Omental fat pad (tissue), 4 donors: ENCODE measurements around the gene OTC. TPM values are rescaled to one million over a fixed set of nuclear protein-coding genes. Genes with fewer than 3 reads are reported as not detected.
A peak's percentile ranks its signal among the peaks of the same experiment; 100 is the strongest.

Experiments
- ATAC-seq: fragments of 150-250 bp; one replicate; pipeline ENCODE4 v1.9.1; 2016; ENCODE audit warnings: mild to moderate bottlenecking, moderate library complexity; ENCODE audit not compliant: low FRiP score
- DNase-seq: peaks from one replicate; pipeline ENCODE4 v3.0.0-alpha.2; 2019; ENCODE audit warnings: low spot score
- total RNA-seq, 4 donors: library from RNA; depleted of rRNA; stranded (reverse); fragments of >200 nt; gene quantifications; one replicate each; pipeline ENCODE4 v1.1.0, GENCODE V29; 2016
- TF ChIP-seq, protein P1 (sequence below), 3 donors: fragments of 450-650 bp; IDR thresholded peaks; one replicate each; pipeline ENCODE4 v1.5.1; 2016 to 2017; ENCODE audit warnings: antibody characterized with exemption in 3 of 3, mild to moderate bottlenecking in 3 of 3, moderate library complexity in 2 of 3

OTC gene
- total RNA-seq, 4 donors from 2014 or later, result 0.36 to 9.8 (median 1.4) TPM

DNA sequence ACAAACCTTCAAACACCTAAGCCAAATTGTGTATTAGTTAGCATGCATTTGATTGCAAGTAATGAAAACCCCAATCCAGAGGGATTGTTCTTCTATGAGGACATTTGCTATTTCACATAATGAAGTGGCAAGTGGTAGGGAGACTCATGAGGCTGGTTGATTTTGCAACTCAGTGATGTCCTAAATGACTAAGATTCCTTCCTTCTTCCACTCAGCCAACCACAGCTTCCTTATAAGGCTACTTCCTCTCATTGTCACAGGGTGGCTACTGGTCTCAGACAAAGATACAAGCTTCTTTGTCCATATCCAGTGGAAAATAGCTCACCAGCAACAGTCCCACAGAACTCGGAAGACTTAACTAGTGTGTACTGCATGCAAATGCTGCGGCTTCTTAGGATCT is 5.3 kb upstream of the OTC start:
- DNase-seq, result no peak
- no peak for ATAC-seq
- TF ChIP-seq, protein P1, sequence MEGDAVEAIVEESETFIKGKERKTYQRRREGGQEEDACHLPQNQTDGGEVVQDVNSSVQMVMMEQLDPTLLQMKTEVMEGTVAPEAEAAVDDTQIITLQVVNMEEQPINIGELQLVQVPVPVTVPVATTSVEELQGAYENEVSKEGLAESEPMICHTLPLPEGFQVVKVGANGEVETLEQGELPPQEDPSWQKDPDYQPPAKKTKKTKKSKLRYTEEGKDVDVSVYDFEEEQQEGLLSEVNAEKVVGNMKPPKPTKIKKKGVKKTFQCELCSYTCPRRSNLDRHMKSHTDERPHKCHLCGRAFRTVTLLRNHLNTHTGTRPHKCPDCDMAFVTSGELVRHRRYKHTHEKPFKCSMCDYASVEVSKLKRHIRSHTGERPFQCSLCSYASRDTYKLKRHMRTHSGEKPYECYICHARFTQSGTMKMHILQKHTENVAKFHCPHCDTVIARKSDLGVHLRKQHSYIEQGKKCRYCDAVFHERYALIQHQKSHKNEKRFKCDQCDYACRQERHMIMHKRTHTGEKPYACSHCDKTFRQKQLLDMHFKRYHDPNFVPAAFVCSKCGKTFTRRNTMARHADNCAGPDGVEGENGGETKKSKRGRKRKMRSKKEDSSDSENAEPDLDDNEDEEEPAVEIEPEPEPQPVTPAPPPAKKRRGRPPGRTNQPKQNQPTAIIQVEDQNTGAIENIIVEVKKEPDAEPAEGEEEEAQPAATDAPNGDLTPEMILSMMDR (IDR thresholded peaks at IDR 0.05), result no peak

DNA sequence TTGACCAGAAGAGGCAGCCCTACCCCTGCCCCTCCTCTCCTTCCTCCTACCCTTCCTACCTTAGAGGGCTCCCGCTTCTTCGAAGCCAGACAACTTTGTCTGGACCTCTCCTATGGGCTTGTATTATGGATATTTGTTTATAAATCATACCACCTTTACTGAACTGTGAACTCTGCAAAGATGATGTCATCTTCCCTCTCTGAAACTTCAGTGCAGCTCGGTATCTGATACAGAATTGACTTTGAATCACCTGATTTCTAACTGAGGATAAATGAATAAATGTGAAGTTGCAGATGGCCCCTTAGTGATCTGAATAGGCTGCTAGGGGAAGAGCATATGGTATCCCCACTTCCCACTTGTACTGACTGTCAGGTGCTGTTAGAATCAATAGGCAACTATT is 1.1 kb upstream of the OTC start:
- ATAC-seq (no peak), DNase-seq (no peak)
- TF ChIP-seq, protein P1 (IDR thresholded peaks at IDR 0.05), result no peak

DNA sequence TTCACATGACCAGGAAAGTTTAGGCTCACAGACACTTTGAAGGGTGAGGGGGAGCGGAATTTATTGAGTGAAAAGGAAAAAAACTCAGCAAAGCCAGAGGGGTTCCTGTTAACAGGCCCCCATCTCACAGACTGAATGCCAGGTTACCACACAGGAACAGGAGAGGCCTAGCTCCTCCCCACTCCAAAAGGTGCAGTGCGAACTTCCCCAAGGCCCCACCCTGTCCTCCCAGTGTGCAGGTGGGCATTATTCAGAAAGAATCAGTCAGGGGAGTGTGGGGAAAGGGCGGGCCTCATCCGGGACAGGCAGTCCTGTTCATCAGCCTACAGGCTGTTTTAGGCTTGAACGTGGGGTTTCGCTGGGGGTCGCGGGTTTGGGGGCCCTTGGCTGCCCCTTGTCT is 4.0 kb downstream of the OTC start:
- ATAC-seq (no peak), DNase-seq (no peak)
- TF ChIP-seq, protein P1 (IDR thresholded peaks at IDR 0.05), result no peak

DNA sequence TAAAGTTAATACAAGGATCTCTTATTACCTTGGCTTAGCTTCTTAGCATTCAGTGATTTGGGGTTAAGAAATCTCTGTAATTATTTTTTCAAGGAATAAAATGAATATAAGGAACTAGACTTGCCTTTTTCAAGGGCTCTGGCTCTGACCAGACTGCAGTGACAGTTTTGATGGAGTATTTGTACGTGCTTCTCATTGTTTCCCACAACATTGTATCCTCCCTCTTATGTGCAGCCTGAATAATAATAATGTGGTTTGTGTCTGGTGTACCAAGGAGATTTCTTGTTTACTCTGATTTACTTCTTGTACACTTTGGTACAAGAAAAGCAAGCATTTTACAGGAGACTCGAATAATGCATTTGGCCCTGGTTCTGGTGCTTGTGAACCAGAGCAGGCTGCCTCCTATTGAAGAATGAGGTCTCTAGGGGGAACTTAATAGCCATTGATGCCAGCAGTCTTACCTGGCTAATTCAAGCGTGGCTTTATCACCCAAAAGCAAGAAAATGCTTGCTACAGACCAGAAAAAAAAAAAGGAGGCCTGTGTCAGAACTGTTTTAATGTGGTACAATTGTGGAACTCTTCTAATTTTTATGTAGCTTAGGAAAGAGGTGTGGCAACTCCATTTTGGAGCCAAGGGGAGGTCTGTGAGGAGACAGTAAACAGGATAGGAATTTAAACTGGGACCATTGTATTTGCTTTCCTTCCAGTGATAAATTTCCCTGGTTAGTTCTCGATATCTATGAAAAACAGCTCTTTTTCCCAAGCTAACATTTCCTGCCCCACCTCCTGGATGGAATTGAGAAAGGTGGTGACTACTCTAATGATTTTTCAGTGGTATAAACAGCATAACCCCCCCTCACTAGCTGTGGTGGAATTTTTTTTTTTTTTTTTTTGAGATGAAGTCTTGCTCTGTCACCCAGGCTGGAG is 5.6 kb downstream of the OTC start:
- DNase-seq, result no peak
- no peak for ATAC-seq
- TF ChIP-seq, protein P1 (IDR thresholded peaks at IDR 0.05), result no peak

DNA sequence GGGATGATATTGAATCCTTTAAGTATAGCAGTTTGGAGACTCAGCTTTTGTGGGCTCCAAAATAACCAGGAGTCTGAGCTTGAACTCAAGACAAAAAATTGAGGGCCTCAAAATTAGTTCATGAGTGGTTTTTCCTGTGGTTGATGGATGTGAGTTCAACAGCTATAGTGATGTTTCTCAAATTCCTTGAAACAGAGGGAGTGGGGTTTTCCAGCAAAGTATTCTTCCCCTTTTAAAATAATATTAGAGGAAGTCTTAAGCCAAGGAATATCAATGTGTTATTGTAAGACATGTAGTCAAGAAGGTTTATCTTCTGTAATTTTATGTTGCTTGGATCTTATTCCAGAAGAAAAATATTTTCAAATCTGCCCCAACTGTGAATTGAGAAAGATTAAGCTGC is 10.6 kb downstream of the OTC start:
- DNase-seq, result no peak
- TF ChIP-seq, protein P1 (IDR thresholded peaks at IDR 0.05), result no peak
- ATAC-seq, result peak; percentile 28

DNA sequence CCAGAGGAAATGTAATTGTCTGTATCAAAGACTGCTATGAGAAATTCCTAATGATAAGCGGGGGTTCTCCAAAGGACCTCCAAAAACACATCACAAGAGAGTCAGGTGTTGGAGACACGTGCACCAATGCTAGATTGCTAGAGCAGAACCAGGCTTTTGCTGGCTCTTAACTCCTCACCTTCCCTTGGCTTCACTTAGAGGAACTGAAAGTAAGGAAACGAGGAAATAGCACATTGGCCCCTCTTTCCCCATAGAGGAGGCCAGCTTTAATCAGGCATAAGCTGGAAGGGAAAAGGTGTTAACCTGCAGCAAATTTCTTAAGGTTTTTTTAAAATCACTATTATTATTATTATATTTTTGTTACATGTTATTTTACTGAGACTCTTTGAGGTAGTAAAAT is 13.6 kb downstream of the OTC start:
- ATAC-seq, result no peak
- no peak for DNase-seq
- TF ChIP-seq, protein P1 (IDR thresholded peaks at IDR 0.05), result no peak

DNA sequence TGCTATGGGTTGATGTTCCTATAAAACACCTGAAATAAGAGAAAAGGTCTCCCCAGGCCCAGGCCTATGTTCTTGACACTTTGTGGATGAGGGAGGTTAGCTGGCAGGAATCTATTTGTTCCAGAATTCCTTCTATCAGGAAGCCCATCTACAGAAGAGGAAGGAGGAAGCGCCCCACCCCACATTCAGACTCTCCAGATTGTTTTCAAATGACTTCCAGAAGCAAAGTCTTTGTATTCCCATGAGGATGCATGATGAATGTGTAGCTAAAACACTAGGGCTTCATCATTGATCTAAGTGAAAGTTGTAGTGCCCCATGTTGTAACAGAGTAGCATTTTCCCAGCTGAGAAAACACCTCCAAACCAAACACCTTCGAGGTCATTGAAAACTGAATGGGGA is 16.4 kb downstream of the OTC start:
- ATAC-seq, result no peak
- TF ChIP-seq, protein P1 (IDR thresholded peaks at IDR 0.05), result no peak

More for the DNA sequence above, 16.4 kb downstream of the OTC start:
- DNase-seq, result no peak
